CD14-positive monocyte (primary cell): ENCODE data around the gene ABHD17B. TPM values are rescaled to one million over a fixed set of nuclear protein-coding genes. Genes with fewer than 3 reads are reported as not detected.

Experiments
- DNase-seq, 3 donors: peaks; one replicate each; pipeline ENCODE4 v3.0.0-alpha.2; 2011 to 2022
- H2AFZ ChIP-seq: 2 replicates; pipeline ENCODE4 v1.6.0; 2012; ENCODE audit warnings: mild to moderate bottlenecking, low read depth, low read length, inconsistent platforms; ENCODE audit not compliant: insufficient read depth, poor library complexity, severe bottlenecking
- H3K27ac ChIP-seq, 2 donors: 1 replicate in 1 of 2; 2 replicates in 1 of 2; pipeline ENCODE4 v1.5.1; 2012 to 2013; ENCODE audit warnings: low read length in 2 of 2, control low read depth in 1 of 2, inconsistent platforms in 1 of 2, low read depth in 1 of 2, mild to moderate bottlenecking in 1 of 2
- H3K27me3 ChIP-seq, 2 donors: one replicate each; pipeline versions ENCODE4 v1.6.0 to v1.6.1; 2011 to 2013; ENCODE audit warnings: low read length in 2 of 2; ENCODE audit not compliant: control insufficient read depth in 2 of 2, insufficient read depth in 2 of 2
- H3K36me3 ChIP-seq, 2 donors: replicated peaks in 1 of 2; 1 replicate in 1 of 2; 2 replicates in 1 of 2; pipeline versions ENCODE4 v1.5.1 to v1.6.1; 2012 to 2013; ENCODE audit warnings: low read length in 2 of 2, control low read depth in 1 of 2, inconsistent platforms in 1 of 2, mild to moderate bottlenecking in 1 of 2; ENCODE audit not compliant: insufficient read depth in 2 of 2, control insufficient read depth in 1 of 2
- H3K4me1 ChIP-seq, 2 donors: 1 replicate in 1 of 2; 2 replicates in 1 of 2; pipeline versions ENCODE4 v1.5.1 to v1.6.1; 2012 to 2013; ENCODE audit warnings: low read length in 2 of 2, control low read depth in 1 of 2, inconsistent platforms in 1 of 2, mild to moderate bottlenecking in 1 of 2, moderate library complexity in 1 of 2; ENCODE audit not compliant: insufficient read depth in 2 of 2, control insufficient read depth in 1 of 2
- H3K4me2 ChIP-seq: replicated peaks from 2 replicates; pipeline ENCODE3; 2012; ENCODE audit warnings: low read length, moderate library complexity, mild to moderate bottlenecking; ENCODE audit not compliant: poor library complexity, severe bottlenecking; ENCODE audit errors: extremely low read depth
- H3K4me3 ChIP-seq, 3 experiments: fragments of 200-600 bp in 1 of 3; sonication (generic) in 1 of 3; replicated peaks in 1 of 3; 1 replicate in 2 of 3; 2 replicates in 1 of 3; pipeline ENCODE4 v1.5.1; 2011 to 2013; ENCODE audit warnings: low read length in 3 of 3, mild to moderate bottlenecking in 3 of 3, control low read depth in 2 of 3, low read depth in 2 of 3, inconsistent platforms in 1 of 3, moderate library complexity in 1 of 3
- H3K79me2 ChIP-seq: 2 replicates; pipeline ENCODE4 v1.6.0; 2012; ENCODE audit warnings: mild to moderate bottlenecking, control low read depth, inconsistent platforms, low read length, moderate library complexity; ENCODE audit not compliant: insufficient read depth
- H3K9ac ChIP-seq: 2 replicates; pipeline ENCODE4 v1.6.0; 2017; ENCODE audit warnings: low read length, mild to moderate bottlenecking; ENCODE audit not compliant: insufficient read depth, poor library complexity, severe bottlenecking
- H3K9me3 ChIP-seq, 2 donors: replicated peaks in 1 of 2; 1 replicate in 1 of 2; 2 replicates in 1 of 2; pipeline versions ENCODE4 v1.5.1 to v1.6.1; 2012 to 2013; ENCODE audit warnings: low read length in 2 of 2, control low read depth in 1 of 2; ENCODE audit not compliant: control insufficient read depth in 1 of 2, insufficient read depth in 1 of 2
- H4K20me1 ChIP-seq: 2 replicates; pipeline ENCODE4 v1.6.0; 2012; ENCODE audit warnings: mild to moderate bottlenecking, low read length, control low read depth, moderate library complexity; ENCODE audit not compliant: insufficient read depth
- H3K27ac Mint-ChIP-seq, 7 donors: one replicate each; pipeline ENCODE4 v1.8.0; 2020; ENCODE audit warnings: mild to moderate bottlenecking in 7 of 7, mixed read lengths in 7 of 7, moderate library complexity in 6 of 7, inconsistent platforms in 2 of 7
- H3K27me3 Mint-ChIP-seq, 3 donors: one replicate each; pipeline ENCODE4 v1.8.0; 2021 to 2022; ENCODE audit warnings: low read depth in 3 of 3, mild to moderate bottlenecking in 3 of 3, mixed read lengths in 3 of 3, moderate library complexity in 3 of 3, inconsistent platforms in 1 of 3
- H3K36me3 Mint-ChIP-seq, 2 donors: one replicate each; pipeline ENCODE4 v1.8.0; 2020; ENCODE audit warnings: mixed read lengths in 2 of 2, inconsistent platforms in 1 of 2, mild to moderate bottlenecking in 1 of 2
- H3K4me1 Mint-ChIP-seq: one replicate; pipeline ENCODE4 v1.8.0; 2020; ENCODE audit warnings: mild to moderate bottlenecking, mixed read lengths
- H3K4me3 Mint-ChIP-seq, 2 donors: one replicate each; pipeline ENCODE4 v1.8.0; 2020; ENCODE audit warnings: mild to moderate bottlenecking in 2 of 2, mixed read lengths in 2 of 2, moderate library complexity in 1 of 2
- H3K9me3 Mint-ChIP-seq, 7 donors: one replicate each; pipeline ENCODE4 v1.8.0; 2020 to 2022; ENCODE audit warnings: mixed read lengths in 7 of 7, mild to moderate bottlenecking in 6 of 7, moderate library complexity in 6 of 7, inconsistent platforms in 2 of 7
- WGBS: methylation state at CpG from one replicate; pipeline ENCODE4 v1.1.5; 2013; ENCODE audit warnings: missing lambda C conversion rate; ENCODE audit not compliant: insufficient coverage; 5-methylcytosine and 5-hydroxymethylcytosine counted together
- intact Hi-C, 2 donors: fragments of 100-400 bp; cut with micrococcal nuclease; formaldehyde crosslinking; loops; one replicate each; pipeline versions ENCODE4 v1.15.0 to v1.15.1; 2023
- polyA plus RNA-seq, 3 donors: library from polyadenylated mRNA; depleted of rRNA in 1 of 3; unstranded in 2 of 3; stranded (reverse) in 1 of 3; fragments of 300-500 nt in 2 of 3; fragments of >200 nt in 1 of 3; fragmentation: Illumina TruSeq in 2 of 3; gene quantifications; 1 replicate in 2 of 3; 2 replicates in 1 of 3; pipeline ENCODE4 v1.2.3, GENCODE V29; 2012 to 2021
- TF ChIP-seq, protein P1 (sequence below): fragments of 200-600 bp; IDR thresholded peaks from one replicate; pipeline ENCODE4 v1.8.0; 2022; ENCODE audit warnings: antibody characterized with exemption, mild to moderate bottlenecking

Gene ABHD17B
- polyA plus RNA-seq, 3 donors = 4.1 to 12.8 (median 12.3) TPM

DNA sequence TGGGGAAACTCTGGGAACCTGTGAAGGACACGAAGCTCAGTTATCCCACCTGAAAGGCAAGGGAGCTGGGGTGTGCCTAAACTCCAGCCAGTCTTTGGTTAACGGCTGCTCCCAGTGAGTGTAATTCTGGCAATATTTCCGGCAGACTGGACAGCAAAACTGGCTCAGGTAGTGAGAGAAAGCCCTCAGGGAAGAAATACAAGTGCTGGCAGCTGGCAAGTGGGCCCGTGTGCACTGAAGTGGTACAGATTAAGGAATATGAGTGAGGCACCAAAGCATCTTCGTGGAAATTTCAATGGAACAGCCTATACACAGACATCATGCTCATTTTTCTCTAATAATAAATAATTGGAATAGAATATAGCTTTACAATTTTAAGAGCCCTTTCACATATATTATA, 56.2 kb downstream of the ABHD17B start:
- H3K36me3 Mint-ChIP-seq = peaks cover 0 to 5% of the 10 kb centered on the region in 2 donors
- H3K36me3 ChIP-seq = no peaks in the 10 kb centered on the region
- H3K4me3 Mint-ChIP-seq = no peak overlapping the region
- H3K4me2 ChIP-seq = no peak overlapping the region
- H3K79me2 ChIP-seq = no peaks in the 10 kb centered on the region
- peaks cover 5 to 11% (median 8%) of the 10 kb centered on the region in 7 donors for H3K9me3 Mint-ChIP-seq
- H3K4me1 ChIP-seq = no peaks in the 10 kb centered on the region
- H3K9me3 ChIP-seq = peaks cover 6% of the 10 kb centered on the region in 2 donors
- H4K20me1 ChIP-seq = no peaks in the 10 kb centered on the region
- TF ChIP-seq, protein P1, sequence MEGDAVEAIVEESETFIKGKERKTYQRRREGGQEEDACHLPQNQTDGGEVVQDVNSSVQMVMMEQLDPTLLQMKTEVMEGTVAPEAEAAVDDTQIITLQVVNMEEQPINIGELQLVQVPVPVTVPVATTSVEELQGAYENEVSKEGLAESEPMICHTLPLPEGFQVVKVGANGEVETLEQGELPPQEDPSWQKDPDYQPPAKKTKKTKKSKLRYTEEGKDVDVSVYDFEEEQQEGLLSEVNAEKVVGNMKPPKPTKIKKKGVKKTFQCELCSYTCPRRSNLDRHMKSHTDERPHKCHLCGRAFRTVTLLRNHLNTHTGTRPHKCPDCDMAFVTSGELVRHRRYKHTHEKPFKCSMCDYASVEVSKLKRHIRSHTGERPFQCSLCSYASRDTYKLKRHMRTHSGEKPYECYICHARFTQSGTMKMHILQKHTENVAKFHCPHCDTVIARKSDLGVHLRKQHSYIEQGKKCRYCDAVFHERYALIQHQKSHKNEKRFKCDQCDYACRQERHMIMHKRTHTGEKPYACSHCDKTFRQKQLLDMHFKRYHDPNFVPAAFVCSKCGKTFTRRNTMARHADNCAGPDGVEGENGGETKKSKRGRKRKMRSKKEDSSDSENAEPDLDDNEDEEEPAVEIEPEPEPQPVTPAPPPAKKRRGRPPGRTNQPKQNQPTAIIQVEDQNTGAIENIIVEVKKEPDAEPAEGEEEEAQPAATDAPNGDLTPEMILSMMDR = no peak
- H2AFZ ChIP-seq = no peak overlapping the region
- DNase-seq = no peak
- WGBS = 100% methylated on average over 3 of the region's 5 CpGs
- H3K27ac Mint-ChIP-seq = no peak overlapping the region
- no peak overlapping the region for H3K27ac ChIP-seq
- no peak overlapping the region for H3K4me3 ChIP-seq
- H3K4me1 Mint-ChIP-seq = no peaks in the 10 kb centered on the region
- intact Hi-C loops = no loop called here
- no peaks in the 10 kb centered on the region for H3K27me3 ChIP-seq
- H3K9ac ChIP-seq = no peak overlapping the region
- H3K27me3 Mint-ChIP-seq = no peaks in the 10 kb centered on the region

DNA sequence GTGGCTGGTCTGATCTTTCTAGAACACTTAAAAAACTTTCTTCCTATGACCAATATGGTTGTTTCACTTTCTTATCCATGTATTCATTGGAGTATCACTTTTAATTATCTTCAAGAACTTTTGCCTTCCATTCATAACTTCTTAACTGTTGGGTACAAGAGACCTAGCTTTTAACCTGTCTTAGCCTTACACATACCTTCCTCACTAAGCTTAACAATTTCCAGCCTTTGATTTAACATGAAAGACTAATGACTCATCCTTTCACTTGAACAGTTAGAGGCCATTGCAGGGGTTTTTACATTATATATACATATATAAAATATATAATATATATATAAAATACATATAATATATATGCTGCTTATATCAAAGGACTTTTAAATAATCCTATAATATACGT, 57.9 kb downstream of the ABHD17B start:
- Histone ChIP-seq H3K36me3 (no peaks in the 10 kb centered on the region), H4K20me1 (no peaks in the 10 kb centered on the region), H3K9ac (no peak overlapping the region), H3K9me3 (no peaks in the 10 kb centered on the region), H3K4me1 (no peaks in the 10 kb centered on the region), H3K79me2 (no peaks in the 10 kb centered on the region), H3K27me3 (no peaks in the 10 kb centered on the region), H3K4me2 (no peak overlapping the region), H2AFZ (no peak overlapping the region), H3K27ac (no peak overlapping the region), H3K4me3 (no peak overlapping the region)
- no peak for DNase-seq
- Mint-ChIP-seq H3K36me3 (no peaks in the 10 kb centered on the region), H3K4me3 (no peak overlapping the region), H3K27me3 (no peaks in the 10 kb centered on the region), H3K4me1 (no peaks in the 10 kb centered on the region), H3K9me3 (peaks cover 0 to 7% (median 5%) of the 10 kb centered on the region in 7 donors), H3K27ac (no peak overlapping the region)
- TF ChIP-seq, protein P1 = no peak
- intact Hi-C loops = no loop called here
- no CpG with 5 or more reads among the region's 1 CpG for WGBS
